Measurements from ENCODE around the gene DIAPH3.
"Not testable (repeated sequence)": the region's sequence is repeated elsewhere in the genome, so short reads cannot be mapped to it uniquely, and the experiment has no call there.

Gene DIAPH3

GRCh38 chr13:60061737-60062136, 102.0 kb downstream of the DIAPH3 start:
- no peaks in the 10 kb centered on the region for H3K9me3 ChIP-seq (ENCODE audit: control insufficient read depth, insufficient read depth, low read depth, low read length)
- POLR2A ChIA-PET: no interaction called here
- no peak overlapping the region for H3K27ac ChIP-seq (ENCODE audit: extremely low read depth, low read depth, low read length)
- no peak overlapping the region for H3K4me3 ChIP-seq (ENCODE audit: low read depth, low read length)
- no peaks in the 10 kb centered on the region for H3K36me3 ChIP-seq (ENCODE audit: control insufficient read depth in 2 of 2, insufficient read depth in 1 of 2, low read length in 2 of 2)
- H3K4me1 ChIP-seq (ENCODE audit: control insufficient read depth, insufficient read depth, low read length): no peaks in the 10 kb centered on the region
- peak; percentile 83 for TF ChIP-seq ZFHX2 (tag by site-specific recombination; conservative IDR thresholded peaks at IDR 0.05)
- peak; percentile 88 for TF ChIP-seq EGR2 (tag by site-specific recombination; IDR thresholded peaks at IDR 0.05; ENCODE audit: low read depth)
- no peak for TF ChIP-seq ZNF37A (tag by site-specific recombination; IDR thresholded peaks at IDR 0.05)
- CTCF ChIA-PET: interaction anchor here (0.7 kb wide), 1 partner anchor 42 kb away, joined by 3 read pairs; no protein-coding TSS in a partner anchor

GRCh38 chr13:60051754-60052285, 111.9 kb downstream of the DIAPH3 start:
- TF ChIP-seq REST (tag by site-specific recombination; IDR thresholded peaks at IDR 0.05) (no peak), GLIS2 (tag by site-specific recombination; IDR thresholded peaks at IDR 0.05) (no peak), ZNF175 (tag by site-specific recombination; IDR thresholded peaks at IDR 0.05) (no peak), EGR2 (tag by site-specific recombination; IDR thresholded peaks at IDR 0.05; ENCODE audit: low read depth) (no peak), PRDM4 (tag by site-specific recombination; IDR thresholded peaks at IDR 0.05) (no peak), ZNF521 (tag by site-specific recombination; IDR thresholded peaks at IDR 0.05) (no peak), ZNF626 (tag by site-specific recombination; IDR thresholded peaks at IDR 0.05) (no peak), ZNF280C (tag by site-specific recombination; IDR thresholded peaks at IDR 0.05) (no peak), ZSCAN5A (tag by site-specific recombination; IDR thresholded peaks at IDR 0.05) (no peak), ZNF514 (tag by site-specific recombination; IDR thresholded peaks at IDR 0.05) (no peak), ZFP69B (tag by site-specific recombination; IDR thresholded peaks at IDR 0.05) (no peak), HOXC10 (CRISPR knock-in tag; IDR thresholded peaks at IDR 0.05) (no peak), ZSCAN30 (tag by site-specific recombination; IDR thresholded peaks at IDR 0.05) (no peak), ZNF423 (tag by site-specific recombination; IDR thresholded peaks at IDR 0.05) (no peak), ZNF398 (tag by site-specific recombination; IDR thresholded peaks at IDR 0.05) (no peak), TCF7L2 (IDR thresholded peaks at IDR 0.05; ENCODE audit: borderline replicate concordance, low read depth, low read length) (no peak)
- Histone ChIP-seq H3K9me3 (ENCODE audit: control insufficient read depth, insufficient read depth, low read depth, low read length) (no peaks in the 10 kb centered on the region), H3K4me3 (ENCODE audit: low read depth, low read length) (no peak overlapping the region), H3K36me3 (ENCODE audit: control insufficient read depth in 2 of 2, insufficient read depth in 1 of 2, low read length in 2 of 2) (no peaks in the 10 kb centered on the region), H3K27ac (ENCODE audit: extremely low read depth, low read depth, low read length) (no peak overlapping the region), H3K4me1 (ENCODE audit: control insufficient read depth, insufficient read depth, low read length) (no peaks in the 10 kb centered on the region)
- POLR2A ChIA-PET: no interaction called here
- CTCF ChIA-PET: interaction anchor here (0.7 kb wide), 1 partner anchor 244 kb away, joined by 3 read pairs; no protein-coding TSS in a partner anchor

GRCh38 chr13:60048353-60048752, 115.4 kb downstream of the DIAPH3 start:
- POLR2A ChIA-PET; H3K27ac ChIP-seq (ENCODE audit: extremely low read depth, low read depth, low read length); CTCF ChIA-PET; H3K9me3 ChIP-seq (ENCODE audit: control insufficient read depth, insufficient read depth, low read depth, low read length); H3K4me3 ChIP-seq (ENCODE audit: low read depth, low read length); H3K4me1 ChIP-seq (ENCODE audit: control insufficient read depth, insufficient read depth, low read length); H3K36me3 ChIP-seq (ENCODE audit: control insufficient read depth in 2 of 2, insufficient read depth in 1 of 2, low read length in 2 of 2): not testable (repeated sequence)
